SKM-1 treated with dmso at 0.1 percent for 144 hours (cell line): ENCODE measurements around the gene COL15A1.

Experiments used
- DNase-seq: peaks from one replicate; lab custom pipeline; 2025; ENCODE audit not compliant: unreplicated experiment; lab: John Stamatoyannopoulos, UW

COL15A1 gene

DNA sequence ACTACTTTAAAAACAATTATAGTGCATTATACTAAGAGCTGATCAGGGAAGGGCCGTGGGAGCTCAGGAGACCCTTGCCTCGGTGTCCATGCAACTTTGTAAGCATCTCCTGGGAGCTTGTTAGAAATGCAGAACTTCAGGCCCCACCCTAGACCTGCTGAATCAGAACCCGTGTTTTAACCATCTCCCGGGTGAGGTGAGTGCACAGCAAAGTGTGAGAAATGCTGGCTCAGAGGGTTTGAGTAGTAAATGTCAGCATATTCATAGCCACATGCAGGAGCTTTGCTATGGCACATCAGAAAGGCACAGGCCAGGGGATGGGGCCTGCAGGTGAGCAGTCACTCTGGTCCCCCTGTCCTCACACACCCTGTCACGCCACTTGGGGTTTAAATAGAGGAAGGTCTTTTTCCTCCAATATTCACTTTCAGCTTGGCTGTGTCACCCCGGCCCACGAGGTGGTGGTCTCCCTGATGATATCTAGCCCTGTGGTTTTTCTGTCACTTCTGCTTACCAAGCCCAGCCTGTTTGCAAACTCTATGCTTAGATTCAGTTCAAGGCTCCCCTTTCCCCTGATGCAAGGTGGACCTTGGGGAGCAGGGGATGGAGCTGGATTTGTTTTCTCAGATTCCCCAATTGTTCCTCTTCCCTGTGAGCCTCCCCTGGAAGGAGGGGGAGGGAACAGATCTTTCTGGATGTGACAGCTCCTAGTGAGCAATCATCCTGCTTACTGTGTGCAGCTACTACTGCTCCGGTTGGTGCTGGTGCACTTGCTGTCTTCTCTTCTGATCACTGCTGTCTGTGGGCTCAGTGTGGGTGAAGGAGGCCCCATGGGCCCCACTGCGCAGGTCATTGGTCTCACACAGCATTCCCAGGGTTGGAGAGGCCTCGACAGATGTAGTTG, 109.4 kb downstream of the COL15A1 start:
- no peak for DNase-seq

- DNase-seq = no peak
Measured at GRCh38 chr9:99054581-99054980, 110.9 kb downstream of the COL15A1 start.

- DNase-seq = no peak
Measured at GRCh38 chr9:99055384-99055783, 111.7 kb downstream of the COL15A1 start.

DNA sequence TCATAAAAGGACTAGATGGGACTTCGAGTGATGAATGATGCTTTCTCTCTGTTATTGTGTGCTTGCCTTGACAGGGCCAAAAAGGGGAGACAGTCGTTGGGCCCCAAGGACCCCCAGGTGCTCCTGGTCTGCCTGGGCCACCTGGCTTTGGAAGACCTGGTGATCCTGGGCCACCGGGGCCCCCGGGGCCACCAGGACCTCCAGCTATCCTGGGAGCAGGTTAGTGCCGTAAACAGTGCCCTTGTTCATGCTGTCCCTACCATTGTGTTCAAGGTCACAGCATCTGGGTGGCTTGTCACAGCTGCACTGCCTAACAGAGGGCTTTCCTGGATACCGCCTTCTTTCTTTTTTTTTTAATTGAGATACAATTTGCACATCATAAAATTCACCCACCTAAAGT, 112.5 kb downstream of the COL15A1 start:
- no peak for DNase-seq

DNA sequence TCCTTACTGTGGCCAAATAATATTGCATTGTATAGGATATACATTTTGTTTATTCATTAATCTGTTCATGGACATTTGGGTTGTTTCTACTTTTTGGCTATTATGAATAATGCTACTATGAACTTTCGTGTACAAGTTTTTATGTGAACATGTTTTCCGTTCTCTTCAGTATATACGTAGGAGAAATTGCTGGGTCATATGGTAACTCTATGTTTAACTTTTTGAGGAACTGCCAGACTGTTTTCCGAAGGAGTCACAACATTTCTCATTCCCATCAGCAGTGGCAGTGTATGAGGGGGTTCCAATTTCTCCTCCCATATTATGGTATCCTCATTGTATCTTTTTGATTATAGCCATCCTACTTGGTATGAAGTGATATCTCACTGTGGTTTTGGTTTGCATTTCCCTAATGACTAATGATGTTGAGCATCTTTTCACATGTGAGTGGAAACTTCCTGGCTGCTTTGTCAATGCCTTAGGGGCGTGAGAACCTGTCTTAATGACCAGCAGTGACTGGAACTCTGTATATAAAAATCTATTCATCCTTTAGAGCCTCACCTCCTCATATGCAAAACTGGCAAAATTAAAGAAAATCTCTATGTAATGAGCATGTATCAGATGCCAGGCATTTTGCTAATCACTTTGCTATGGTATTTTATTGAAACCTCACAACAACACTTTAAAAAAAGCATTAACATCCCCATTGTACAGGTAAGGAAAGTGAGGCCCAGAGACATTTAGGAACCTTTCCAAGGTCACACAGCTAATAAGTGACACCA, 113.4 kb downstream of the COL15A1 start:
- no peak for DNase-seq

DNA sequence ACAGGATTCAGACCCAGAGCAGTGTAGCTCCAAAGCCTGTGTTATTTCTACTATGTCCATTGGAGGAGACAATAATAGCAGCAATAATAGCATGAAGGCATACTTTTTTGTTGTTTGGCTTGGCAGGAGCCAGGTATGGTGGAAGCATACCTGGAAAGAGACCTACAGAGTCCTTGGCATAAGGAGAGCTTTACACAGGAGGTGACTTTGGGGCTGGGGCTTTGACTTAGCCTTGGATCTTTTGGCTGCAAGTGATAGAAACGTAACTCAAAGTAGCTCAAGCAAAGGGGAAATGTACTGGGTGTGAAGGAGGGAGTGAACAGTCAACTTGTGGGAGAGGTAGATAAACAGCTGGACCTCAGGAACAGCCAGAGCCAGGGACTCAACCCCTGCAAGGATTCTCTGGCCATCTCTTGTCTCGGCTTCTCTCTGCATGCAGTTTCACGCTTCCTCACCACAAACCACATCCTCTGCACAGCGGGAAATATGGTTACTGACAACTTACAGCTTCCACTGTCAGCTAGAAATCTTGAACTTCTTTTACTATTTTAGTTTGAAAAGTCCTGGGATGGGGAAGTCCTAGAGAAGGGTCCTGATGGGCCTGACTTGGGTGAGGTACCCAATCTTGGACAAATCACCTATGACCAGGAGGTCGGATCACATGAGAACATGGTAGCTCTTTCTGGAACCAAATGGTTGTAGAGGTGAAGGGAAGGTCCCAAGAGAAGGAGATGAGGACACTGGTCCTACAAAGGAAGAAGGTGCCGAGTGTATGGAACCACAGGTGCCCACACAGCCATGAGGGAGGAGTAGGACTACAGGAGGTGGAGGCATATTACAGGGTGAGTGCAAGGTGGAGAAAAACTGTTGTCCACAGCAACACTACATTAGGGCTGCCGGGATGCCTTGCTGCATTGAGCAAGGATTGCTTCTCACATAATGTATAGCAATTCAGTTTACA, 114.2 kb downstream of the COL15A1 start:
- DNase-seq = peak; percentile 71

DNA sequence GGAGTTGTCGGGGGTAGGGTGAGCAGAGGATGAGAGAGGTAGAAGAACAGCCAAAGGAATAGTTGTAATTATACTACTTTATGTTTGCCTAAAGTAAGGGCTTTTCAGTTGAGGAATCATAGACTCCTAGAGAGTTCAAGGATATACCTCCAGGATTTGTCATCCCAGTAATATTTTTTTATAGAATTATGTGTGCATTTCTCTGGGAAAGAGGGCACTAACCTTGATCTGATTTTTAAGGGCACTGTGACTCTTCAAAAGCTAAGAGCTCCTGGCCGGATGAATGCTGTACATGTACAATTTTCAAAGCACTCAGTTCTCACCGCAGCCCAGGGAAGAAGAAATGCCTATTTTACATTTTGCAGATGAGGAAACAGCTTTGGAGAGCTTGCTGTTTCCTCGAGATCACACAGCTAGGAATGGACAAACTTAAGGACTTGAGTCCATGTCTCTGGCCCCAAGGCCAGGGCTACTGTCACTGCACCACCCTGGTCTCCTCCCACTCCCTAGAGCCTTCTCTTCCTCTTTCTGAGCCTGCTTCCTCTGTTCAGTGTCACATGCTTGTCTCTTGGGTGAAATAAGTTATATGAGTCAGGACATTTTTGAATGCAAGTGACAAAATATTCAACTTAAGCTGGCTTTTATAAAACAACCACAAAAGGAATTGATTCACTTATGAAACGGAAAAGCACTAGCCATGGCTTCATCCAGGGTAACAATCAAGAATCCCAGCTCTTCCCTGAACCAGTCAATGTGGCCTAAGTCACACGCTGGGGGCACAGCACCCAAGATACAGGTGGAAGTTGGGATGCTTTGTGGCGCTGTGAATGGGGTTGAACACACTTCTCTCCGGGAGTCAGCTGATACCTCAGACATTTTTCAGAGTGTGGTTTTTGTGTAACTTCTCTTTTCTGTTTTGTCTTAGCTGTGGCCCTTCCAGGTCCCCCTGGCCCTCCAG, 115.5 kb downstream of the COL15A1 start:
- DNase-seq = peak; percentile 71

DNA sequence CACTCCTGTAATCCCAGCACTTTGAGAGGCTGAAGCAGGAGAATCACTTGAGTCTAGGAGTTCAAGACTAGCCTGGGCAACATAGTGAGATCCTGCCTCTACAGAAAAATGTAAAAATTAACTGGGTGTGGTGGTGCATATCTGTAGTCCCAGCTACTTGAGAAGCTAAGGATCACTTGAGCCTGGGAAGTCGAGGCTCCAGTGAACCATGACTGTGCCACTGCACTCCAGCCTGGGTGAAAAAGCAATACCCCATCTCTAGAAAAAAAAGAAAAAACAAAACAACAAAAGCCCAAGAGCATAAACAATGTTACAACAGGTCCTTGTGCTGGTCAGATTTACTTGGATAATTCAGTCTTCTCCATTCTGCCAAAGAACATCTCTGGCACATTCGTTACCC, 116.9 kb downstream of the COL15A1 start:
- no peak for DNase-seq

DNA sequence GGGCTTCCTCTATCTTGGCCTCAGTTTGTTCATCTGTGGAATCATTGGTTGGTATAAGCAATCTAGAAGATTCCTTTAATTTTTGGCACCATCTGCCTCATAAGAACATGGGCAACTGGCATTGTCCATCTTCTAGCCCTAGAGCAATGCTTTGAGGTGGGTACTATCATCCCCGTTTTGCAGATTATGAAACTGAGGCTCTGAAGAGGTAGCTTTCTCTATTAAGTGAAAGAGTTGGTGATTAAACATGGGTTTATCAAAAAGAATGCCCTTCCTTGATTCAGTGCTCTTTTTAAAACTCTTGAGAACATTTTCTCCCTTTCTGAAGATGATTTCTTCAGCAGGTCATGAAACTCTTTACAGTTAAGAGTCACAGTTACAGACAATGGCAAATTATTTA, 118.8 kb downstream of the COL15A1 start:
- DNase-seq = no peak

- DNase-seq = no peak
Measured at GRCh38 chr9:99063522-99063921, 119.8 kb downstream of the COL15A1 start.

GRCh38 chr9:99066571-99066970, 122.9 kb downstream of the COL15A1 start:
- no peak for DNase-seq

GRCh38 chr9:99069075-99069474, 125.4 kb downstream of the COL15A1 start:
- no peak for DNase-seq

GRCh38 chr9:99069546-99069945, 125.8 kb downstream of the COL15A1 start:
- DNase-seq = no peak

GRCh38 chr9:99070681-99071080, 127.0 kb downstream of the COL15A1 start:
- DNase-seq = no peak

DNA sequence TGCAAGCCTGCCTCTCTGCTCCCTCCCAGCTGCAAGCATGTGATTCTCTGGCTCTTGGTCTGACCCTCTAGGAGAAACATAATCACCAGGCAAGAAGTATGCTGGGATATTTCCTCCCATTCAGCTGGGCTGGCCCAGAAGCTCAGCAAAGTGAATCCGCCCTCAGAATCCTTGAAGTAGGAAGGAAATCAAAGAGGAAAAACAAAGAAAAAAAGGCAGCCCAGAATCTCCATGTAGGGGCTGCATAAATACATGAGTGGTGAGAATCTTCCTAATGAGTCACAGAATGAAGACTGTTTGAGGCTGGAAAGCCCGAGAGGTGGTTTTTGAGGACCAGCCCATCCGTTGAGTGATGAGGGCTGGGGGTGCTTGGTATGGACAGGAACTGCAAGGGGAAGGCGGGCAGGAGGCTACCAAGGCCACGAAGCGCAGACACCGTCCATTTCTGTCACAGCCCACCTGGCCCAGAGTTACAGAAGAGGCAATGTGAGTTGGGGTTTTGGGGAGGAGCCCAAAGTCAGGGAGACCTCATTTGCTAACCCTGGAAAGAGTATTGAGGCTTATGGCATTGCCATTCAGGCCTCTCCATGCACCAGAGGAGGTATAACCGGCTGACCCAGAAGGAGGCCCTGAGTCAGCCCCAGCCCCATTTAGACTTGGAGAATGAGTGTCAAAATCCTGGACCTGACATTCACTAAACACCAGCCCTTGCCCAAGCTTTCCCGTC, 127.8 kb downstream of the COL15A1 start:
- DNase-seq = no peak

DNA sequence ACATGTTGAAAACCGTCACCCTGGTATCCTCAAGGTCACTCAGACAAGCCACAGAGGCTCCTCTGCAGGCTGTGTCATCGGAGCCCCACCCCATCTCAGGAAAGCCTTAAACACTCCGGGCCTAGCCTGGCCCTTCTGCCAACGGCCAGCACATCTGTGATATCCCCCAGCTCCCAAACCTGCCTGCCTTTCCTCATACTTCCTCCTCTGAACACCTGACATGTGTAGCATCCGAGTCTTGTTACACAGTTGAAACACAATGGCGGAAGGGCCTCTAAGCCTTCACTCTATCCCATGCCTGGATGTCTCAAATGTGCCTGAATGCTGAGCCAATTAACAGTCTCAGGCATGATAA, 128.3 kb downstream of the COL15A1 start:
- no peak for DNase-seq

GRCh38 chr9:99073347-99073746, 129.6 kb downstream of the COL15A1 start:
- DNase-seq = no peak

- no peak for DNase-seq
Measured at GRCh38 chr9:99073985-99074901, 130.5 kb downstream of the COL15A1 start.
